Pancreas (tissue), 10 donors: ENCODE data around the gene C14orf132. TPM values are rescaled to one million over a fixed set of nuclear protein-coding genes. Genes with fewer than 3 reads are reported as not detected.

ENCODE experiments used
- ATAC-seq, 4 donors: fragments of 200-7000 bp; cut with Tn5 transposase; one replicate each; pipeline versions ENCODE4 v1.8.0 to v1.9.1; 2020; ENCODE audit warnings: mild to moderate bottlenecking in 4 of 4, moderate library complexity in 4 of 4
- DNase-seq, 6 donors: peaks; one replicate each; pipeline ENCODE4 v3.0.0-alpha.2; 2020
- FAIRE-seq: peaks from 2 replicates; lab custom pipeline; 2012; peaks lifted over from hg19 to GRCh38; lab: Jason Lieb, UNC
- H3K27ac ChIP-seq, 4 donors: fragments of 200-600 bp; sonication (generic); 1 replicate in 3 of 4; 2 replicates in 1 of 4; pipeline versions ENCODE4 v1.5.0 to v1.8.0; 2020
- H3K27me3 ChIP-seq, 4 donors: fragments of 200-600 bp; one replicate each; pipeline ENCODE4 v1.8.0; 2021
- H3K36me3 ChIP-seq, 3 donors: fragments of 200-600 bp; sonication (generic) in 1 of 3; one replicate each; pipeline versions ENCODE4 v1.5.0 to v1.8.0; 2020 to 2021
- H3K4me1 ChIP-seq, 3 donors: fragments of 200-600 bp; one replicate each; pipeline ENCODE4 v1.8.0; 2021
- H3K4me3 ChIP-seq, 4 donors: fragments of 200-600 bp; sonication (generic) in 2 of 4; one replicate each; pipeline versions ENCODE4 v1.5.0 to v1.8.0; 2020 to 2021
- H3K9me3 ChIP-seq, 4 donors: fragments of 200-600 bp; one replicate each; pipeline ENCODE4 v1.8.0; 2021
- CTCF ChIP-seq, 4 donors: fragments of 200-600 bp; sonication (generic) in 3 of 4; IDR thresholded peaks; one replicate each; pipeline versions ENCODE4 v1.5.0 to v1.8.0; 2021; ENCODE audit warnings: antibody characterized with exemption in 4 of 4
- WGBS, 2 donors: extraction: QIAGEN DNeasy Blood & Tissue Kit; methylation state at CpG; one replicate each; pipeline ENCODE4 v1.1.7; 2013; 5-methylcytosine and 5-hydroxymethylcytosine counted together
- intact Hi-C, 3 donors: fragments of 100-400 bp; cut with DNase I; formaldehyde crosslinking; loops; one replicate each; pipeline versions ENCODE4 v1.11.1 to v1.14.2; 2022
- polyA plus RNA-seq, 2 donors: library from polyadenylated mRNA; stranded (reverse); fragments of 200-250 nt; gene quantifications; one replicate each; pipeline ENCODE4 v1.2.3, GENCODE V29; 2013
- total RNA-seq, 6 donors: library from RNA; stranded (reverse); fragmentation: NEBNext Ultra II Directional in 4 of 6; extraction: Animal tissue kit (Norgen Biotek cat#: 25700) in 4 of 6; gene quantifications; one replicate each; pipeline versions ENCODE4 v1.2.1 to v1.2.4, GENCODE V29; 2021 to 2023
- donor health status: healthy with polysubstance abuse.
- donor health status: DM: no; HTN: no; CAD: no; lungs with moderate emphysema.
- donor health status: DM: no; HTN: no; CAD: no.
- donor health status: control.
- donor health status: control.
- donor health status: Bipolar disorder and iron deficiency.
- donor health status: DM: yes; HTN: yes; CAD: no.
- donor health status: DM: no; HTN: no; CAD: no.
- donor health status: DM: no; HTN: no; CAD: no.
- donor health status: DM: yes; HTN: yes; CAD: no.

Gene C14orf132
- total and polyA plus RNA-seq, 8 donors: 1.5 to 11.7 (median 3.7) TPM

- Histone ChIP-seq H3K36me3 (no peaks in the 10 kb centered on the region), H3K27me3 (no peaks in the 10 kb centered on the region), H3K4me1 (no peaks in the 10 kb centered on the region), H3K9me3 (no peaks in the 10 kb centered on the region), H3K27ac (no peak overlapping the region), H3K4me3 (no peak overlapping the region)
- 70 to 84% methylated on average over 2 of the region's 2 CpGs for WGBS, 2 donors
- no peak for TF ChIP-seq CTCF (IDR thresholded peaks at IDR 0.05)
- FAIRE-seq: no peak
- peak in 1 of 6 donors; percentile 1 for DNase-seq
- intact Hi-C loops: no loop called here
- no peak for ATAC-seq
Observed at GRCh38 chr14:96054661-96055060, 15.5 kb downstream of the C14orf132 start.

GRCh38 chr14:96055065-96055752 is 16.0 kb downstream of the C14orf132 start:
- H3K4me1 ChIP-seq: no peaks in the 10 kb centered on the region
- DNase-seq (peak in 1 of 6 donors; percentile 32), ATAC-seq (no peak), FAIRE-seq (no peak)
- H3K27me3 ChIP-seq: no peaks in the 10 kb centered on the region
- H3K36me3 ChIP-seq: no peaks in the 10 kb centered on the region
- H3K27ac ChIP-seq: no peak overlapping the region
- H3K9me3 ChIP-seq: no peaks in the 10 kb centered on the region
- no peak overlapping the region for H3K4me3 ChIP-seq
- no peak for TF ChIP-seq CTCF (IDR thresholded peaks at IDR 0.05)
- WGBS, 2 donors: 83 to 89% methylated on average over 12 of the region's 12 CpGs
- intact Hi-C loops: no loop called here

- Histone ChIP-seq H3K4me3 (no peak overlapping the region), H3K36me3 (no peaks in the 10 kb centered on the region), H3K4me1 (no peaks in the 10 kb centered on the region), H3K27ac (no peak overlapping the region), H3K27me3 (no peaks in the 10 kb centered on the region), H3K9me3 (no peaks in the 10 kb centered on the region)
- FAIRE-seq: no peak
- intact Hi-C loops: no loop called here
- no peak for ATAC-seq
- TF ChIP-seq CTCF (IDR thresholded peaks at IDR 0.05): no peak
- WGBS, 2 donors: 62 to 71% methylated on average over 10 of the region's 10 CpGs
- DNase-seq: peak in 1 of 6 donors; percentile 35
Observed at GRCh38 chr14:96055753-96056508, 16.8 kb downstream of the C14orf132 start.

GRCh38 chr14:96056509-96057422 is 17.6 kb downstream of the C14orf132 start:
- intact Hi-C loops: no loop called here
- Histone ChIP-seq H3K4me1 (no peaks in the 10 kb centered on the region), H3K27ac (no peak overlapping the region), H3K4me3 (no peak overlapping the region), H3K9me3 (no peaks in the 10 kb centered on the region), H3K36me3 (no peaks in the 10 kb centered on the region), H3K27me3 (no peaks in the 10 kb centered on the region)
- ATAC-seq: peak in 1 of 4 donors; percentile 27
- 54 to 58% methylated on average over 7 of the region's 7 CpGs for WGBS, 2 donors
- DNase-seq: no peak
- no peak for FAIRE-seq
- no peak for TF ChIP-seq CTCF (IDR thresholded peaks at IDR 0.05)
